Panc1 (cell line): ENCODE results near the gene MOBP.

Experiments
- POLR2AphosphoS5 ChIP-seq: IDR thresholded peaks from 2 replicates; pipeline ENCODE4 v1.6.1; 2012; ENCODE audit warnings: mild to moderate bottlenecking, low read depth, low read length, moderate library complexity
- SIN3A ChIP-seq: IDR thresholded peaks from 2 replicates; pipeline ENCODE4 v1.6.1; 2012; ENCODE audit warnings: low read depth, mild to moderate bottlenecking, low read length, moderate library complexity, borderline replicate concordance; ENCODE audit not compliant: insufficient read depth
- TCF7L2 ChIP-seq: IDR thresholded peaks from 2 replicates; pipeline ENCODE4 v1.6.1; 2011; ENCODE audit warnings: mild to moderate bottlenecking, low read depth, low read length, inconsistent platforms
- TF ChIP-seq, protein P1 (sequence below): fragments of 450-650 bp; IDR thresholded peaks from 2 replicates; pipeline ENCODE4 v1.5.1; 2017; ENCODE audit warnings: mild to moderate bottlenecking
- TF ChIP-seq, protein P2 (sequence below), 2 experiments: IDR thresholded peaks; 2 replicates each; pipeline ENCODE4 v1.6.1; 2011 to 2012; ENCODE audit warnings: low read depth in 2 of 2, control low read depth in 1 of 2, low read length in 1 of 2, mild to moderate bottlenecking in 1 of 2, moderate library complexity in 1 of 2; ENCODE audit not compliant: insufficient read depth in 1 of 2

DNA sequence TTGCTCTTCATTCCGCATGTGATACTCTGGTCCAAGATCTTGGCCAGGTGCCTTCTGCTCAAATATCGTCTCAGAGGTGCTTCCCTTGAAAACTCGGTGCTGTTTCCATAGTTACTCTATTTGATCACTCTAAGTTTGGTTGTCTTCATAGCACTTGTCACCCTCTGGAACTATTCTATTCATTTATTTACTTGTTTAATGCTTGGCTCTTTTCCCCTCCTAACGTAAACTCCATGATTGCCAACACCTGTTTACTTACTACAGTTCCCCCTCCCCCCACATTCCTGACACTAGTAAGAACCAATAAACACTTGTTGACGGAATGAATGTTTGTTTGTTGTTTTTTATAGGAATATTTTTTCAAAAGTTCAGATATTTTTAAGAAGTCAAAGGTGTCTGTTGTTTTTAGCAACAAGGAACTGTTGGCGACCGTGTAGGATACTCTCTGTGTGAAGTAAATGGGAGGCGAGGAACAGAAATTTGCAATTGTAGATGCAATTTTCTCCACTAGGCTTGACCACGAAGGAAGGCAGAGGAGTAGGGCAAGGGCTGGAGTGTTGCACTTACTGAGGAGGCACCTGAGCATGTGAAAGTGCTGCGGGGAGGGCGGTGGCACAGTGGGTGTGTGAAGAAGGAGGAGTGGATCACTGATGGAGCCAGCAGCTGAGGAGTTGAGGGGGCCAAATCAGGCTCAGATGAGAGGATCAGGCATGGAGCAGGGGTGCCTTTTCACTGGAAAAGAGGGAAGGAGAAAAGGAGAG lies 48.4 kb downstream of the MOBP start:
- TF ChIP-seq, protein P1, sequence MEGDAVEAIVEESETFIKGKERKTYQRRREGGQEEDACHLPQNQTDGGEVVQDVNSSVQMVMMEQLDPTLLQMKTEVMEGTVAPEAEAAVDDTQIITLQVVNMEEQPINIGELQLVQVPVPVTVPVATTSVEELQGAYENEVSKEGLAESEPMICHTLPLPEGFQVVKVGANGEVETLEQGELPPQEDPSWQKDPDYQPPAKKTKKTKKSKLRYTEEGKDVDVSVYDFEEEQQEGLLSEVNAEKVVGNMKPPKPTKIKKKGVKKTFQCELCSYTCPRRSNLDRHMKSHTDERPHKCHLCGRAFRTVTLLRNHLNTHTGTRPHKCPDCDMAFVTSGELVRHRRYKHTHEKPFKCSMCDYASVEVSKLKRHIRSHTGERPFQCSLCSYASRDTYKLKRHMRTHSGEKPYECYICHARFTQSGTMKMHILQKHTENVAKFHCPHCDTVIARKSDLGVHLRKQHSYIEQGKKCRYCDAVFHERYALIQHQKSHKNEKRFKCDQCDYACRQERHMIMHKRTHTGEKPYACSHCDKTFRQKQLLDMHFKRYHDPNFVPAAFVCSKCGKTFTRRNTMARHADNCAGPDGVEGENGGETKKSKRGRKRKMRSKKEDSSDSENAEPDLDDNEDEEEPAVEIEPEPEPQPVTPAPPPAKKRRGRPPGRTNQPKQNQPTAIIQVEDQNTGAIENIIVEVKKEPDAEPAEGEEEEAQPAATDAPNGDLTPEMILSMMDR: no peak
- TF ChIP-seq TCF7L2 (no peak), SIN3A (no peak), POLR2AphosphoS5 (no peak)
- TF ChIP-seq, protein P2, sequence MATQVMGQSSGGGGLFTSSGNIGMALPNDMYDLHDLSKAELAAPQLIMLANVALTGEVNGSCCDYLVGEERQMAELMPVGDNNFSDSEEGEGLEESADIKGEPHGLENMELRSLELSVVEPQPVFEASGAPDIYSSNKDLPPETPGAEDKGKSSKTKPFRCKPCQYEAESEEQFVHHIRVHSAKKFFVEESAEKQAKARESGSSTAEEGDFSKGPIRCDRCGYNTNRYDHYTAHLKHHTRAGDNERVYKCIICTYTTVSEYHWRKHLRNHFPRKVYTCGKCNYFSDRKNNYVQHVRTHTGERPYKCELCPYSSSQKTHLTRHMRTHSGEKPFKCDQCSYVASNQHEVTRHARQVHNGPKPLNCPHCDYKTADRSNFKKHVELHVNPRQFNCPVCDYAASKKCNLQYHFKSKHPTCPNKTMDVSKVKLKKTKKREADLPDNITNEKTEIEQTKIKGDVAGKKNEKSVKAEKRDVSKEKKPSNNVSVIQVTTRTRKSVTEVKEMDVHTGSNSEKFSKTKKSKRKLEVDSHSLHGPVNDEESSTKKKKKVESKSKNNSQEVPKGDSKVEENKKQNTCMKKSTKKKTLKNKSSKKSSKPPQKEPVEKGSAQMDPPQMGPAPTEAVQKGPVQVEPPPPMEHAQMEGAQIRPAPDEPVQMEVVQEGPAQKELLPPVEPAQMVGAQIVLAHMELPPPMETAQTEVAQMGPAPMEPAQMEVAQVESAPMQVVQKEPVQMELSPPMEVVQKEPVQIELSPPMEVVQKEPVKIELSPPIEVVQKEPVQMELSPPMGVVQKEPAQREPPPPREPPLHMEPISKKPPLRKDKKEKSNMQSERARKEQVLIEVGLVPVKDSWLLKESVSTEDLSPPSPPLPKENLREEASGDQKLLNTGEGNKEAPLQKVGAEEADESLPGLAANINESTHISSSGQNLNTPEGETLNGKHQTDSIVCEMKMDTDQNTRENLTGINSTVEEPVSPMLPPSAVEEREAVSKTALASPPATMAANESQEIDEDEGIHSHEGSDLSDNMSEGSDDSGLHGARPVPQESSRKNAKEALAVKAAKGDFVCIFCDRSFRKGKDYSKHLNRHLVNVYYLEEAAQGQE (IDR thresholded peaks at IDR 0.05; ENCODE audit: insufficient read depth in 1 of 2, low read depth in 2 of 2, low read length in 1 of 2): no peak
